ENCODE results near the gene IGLON5.

GRCh38 chr19:51318687-51319648 is 7.5 kb downstream of the IGLON5 start:
- TF ChIP-seq CTCF (IDR thresholded peaks at IDR 0.05; ENCODE audit: insufficient read depth, low read length, poor library complexity, severe bottlenecking): no peak
- no peak for TF ChIP-seq EZH2phosphoT487 (conservative IDR thresholded peaks at IDR 0.05; ENCODE audit: low read length)

All from SU-DHL-6 (cell line).